ENCODE data around the gene C1orf105.

- TF ChIP-seq, protein P1, sequence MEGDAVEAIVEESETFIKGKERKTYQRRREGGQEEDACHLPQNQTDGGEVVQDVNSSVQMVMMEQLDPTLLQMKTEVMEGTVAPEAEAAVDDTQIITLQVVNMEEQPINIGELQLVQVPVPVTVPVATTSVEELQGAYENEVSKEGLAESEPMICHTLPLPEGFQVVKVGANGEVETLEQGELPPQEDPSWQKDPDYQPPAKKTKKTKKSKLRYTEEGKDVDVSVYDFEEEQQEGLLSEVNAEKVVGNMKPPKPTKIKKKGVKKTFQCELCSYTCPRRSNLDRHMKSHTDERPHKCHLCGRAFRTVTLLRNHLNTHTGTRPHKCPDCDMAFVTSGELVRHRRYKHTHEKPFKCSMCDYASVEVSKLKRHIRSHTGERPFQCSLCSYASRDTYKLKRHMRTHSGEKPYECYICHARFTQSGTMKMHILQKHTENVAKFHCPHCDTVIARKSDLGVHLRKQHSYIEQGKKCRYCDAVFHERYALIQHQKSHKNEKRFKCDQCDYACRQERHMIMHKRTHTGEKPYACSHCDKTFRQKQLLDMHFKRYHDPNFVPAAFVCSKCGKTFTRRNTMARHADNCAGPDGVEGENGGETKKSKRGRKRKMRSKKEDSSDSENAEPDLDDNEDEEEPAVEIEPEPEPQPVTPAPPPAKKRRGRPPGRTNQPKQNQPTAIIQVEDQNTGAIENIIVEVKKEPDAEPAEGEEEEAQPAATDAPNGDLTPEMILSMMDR (IDR thresholded peaks at IDR 0.05), result no peak
- no peak for TF ChIP-seq ZFX (IDR thresholded peaks at IDR 0.05; ENCODE audit: borderline replicate concordance)
Measured at GRCh38 chr1:172466795-172467407, 46.4 kb downstream of the C1orf105 start.
